Duodenal mucosa (tissue), 2 donors: ENCODE results near the gene ZNF367.
A peak's percentile ranks its signal among the peaks of the same experiment; 100 is the strongest.

Experiments used
- H3K27ac ChIP-seq: one replicate; pipeline ENCODE4 v1.7.0; 2013; ENCODE audit warnings: low read depth, low read length
- H3K27me3 ChIP-seq, 2 donors: one replicate each; pipeline ENCODE4 v1.7.0; 2013; ENCODE audit warnings: low read length in 2 of 2, control low read depth in 1 of 2; ENCODE audit not compliant: insufficient read depth in 2 of 2, control insufficient read depth in 1 of 2
- H3K36me3 ChIP-seq, 2 donors: one replicate each; pipeline ENCODE4 v1.7.0; 2013; ENCODE audit warnings: low read length in 2 of 2, control low read depth in 1 of 2; ENCODE audit not compliant: insufficient read depth in 2 of 2, control insufficient read depth in 1 of 2
- H3K4me1 ChIP-seq, 2 donors: one replicate each; pipeline ENCODE4 v1.7.0; 2013; ENCODE audit warnings: low read length in 2 of 2, control low read depth in 1 of 2; ENCODE audit not compliant: insufficient read depth in 2 of 2, control insufficient read depth in 1 of 2
- H3K4me3 ChIP-seq, 2 donors: one replicate each; pipeline ENCODE4 v1.7.0; 2013; ENCODE audit warnings: low read length in 2 of 2, low read depth in 1 of 2
- H3K9ac ChIP-seq, 2 donors: one replicate each; pipeline ENCODE4 v1.7.0; 2013; ENCODE audit warnings: low read length in 2 of 2, low read depth in 1 of 2
- H3K9me3 ChIP-seq, 2 donors: one replicate each; pipeline ENCODE4 v1.7.0; 2013; ENCODE audit warnings: low read length in 2 of 2, control low read depth in 1 of 2; ENCODE audit not compliant: control insufficient read depth in 1 of 2

Gene ZNF367

DNA sequence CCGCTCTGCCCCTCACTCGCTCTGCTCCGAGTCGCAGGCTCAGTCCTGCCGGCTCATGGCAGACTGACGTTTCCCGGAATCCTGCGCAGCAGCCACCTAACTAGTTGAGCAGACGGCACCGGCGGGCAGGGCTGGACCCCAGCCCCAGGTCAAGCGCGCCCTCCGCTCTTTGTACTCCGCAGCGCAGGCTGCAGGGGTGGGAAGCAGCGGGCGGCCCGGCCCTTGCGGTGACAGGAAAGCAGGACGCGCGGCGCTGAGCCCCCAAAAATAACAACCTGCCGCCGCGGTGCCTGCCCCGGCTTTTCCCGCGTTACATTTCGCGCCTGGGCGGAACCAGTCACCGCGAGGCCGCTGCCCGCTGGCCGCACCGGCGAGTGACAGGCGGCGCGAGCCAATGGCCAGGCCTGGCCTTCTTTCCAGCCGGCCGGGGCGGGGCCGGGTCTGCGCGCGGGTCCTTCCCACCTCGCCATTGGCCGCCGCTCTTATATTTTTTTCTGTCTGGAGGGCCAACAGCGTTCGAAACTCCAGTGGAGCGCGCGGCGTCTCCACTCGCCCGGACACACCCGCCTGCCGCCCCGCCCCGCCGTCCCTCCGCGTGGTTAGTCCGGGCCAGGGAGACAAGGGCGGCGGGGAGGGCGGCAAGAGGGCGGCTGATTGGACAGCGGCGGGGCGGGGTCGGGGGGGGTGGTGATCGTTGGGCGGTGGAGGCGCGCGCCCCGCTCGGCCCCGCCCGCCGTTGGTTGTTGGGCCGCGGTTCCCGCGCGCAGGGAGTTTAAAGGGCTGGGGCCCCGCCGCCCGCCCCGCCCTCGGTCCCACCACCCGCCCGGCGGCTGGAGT is at the start of gene ZNF367:
Gene ZNF367, minus strand, starts transcription at position 288 of the 837 bp plus-strand sequence. CDS start 338 bp downstream, outside the sequence.
- Histone ChIP-seq H3K4me1 (peaks cover 20 to 21% of the 10 kb centered on the region in 2 donors), H3K36me3 (no peaks in the 10 kb centered on the region), H3K27me3 (no peaks in the 10 kb centered on the region)

DNA sequence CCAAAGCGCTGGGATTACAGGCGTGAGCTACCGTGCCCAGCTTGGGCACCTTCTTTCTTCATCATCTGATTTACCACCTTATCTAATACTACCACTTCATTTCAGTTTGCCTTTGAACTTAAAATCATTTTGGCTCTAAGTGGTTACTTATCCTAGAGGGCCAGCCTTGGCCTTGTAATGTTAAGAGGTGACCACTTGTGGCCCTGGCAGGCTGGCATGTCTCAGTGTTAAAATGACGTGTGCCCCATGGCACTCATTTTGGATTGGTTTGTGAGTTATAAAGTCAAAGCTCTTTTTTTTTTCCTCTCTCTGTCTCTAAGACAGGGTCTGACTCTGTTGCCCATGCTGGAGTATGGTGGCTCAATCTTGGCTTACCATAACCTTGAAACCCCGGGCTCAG is 49.6 kb upstream of the ZNF367 start:
- Histone ChIP-seq H3K27me3 (no peaks in the 10 kb centered on the region), H3K27ac (no peak overlapping the region), H3K4me1 (no peaks in the 10 kb centered on the region), H3K36me3 (peaks cover 0 to 7% of the 10 kb centered on the region in 2 donors), H3K4me3 (no peak overlapping the region), H3K9ac (no peak overlapping the region), H3K9me3 (no peaks in the 10 kb centered on the region)

More for the DNA sequence above, at the start of gene ZNF367:
- Histone ChIP-seq H3K9me3 (no peaks in the 10 kb centered on the region), H3K4me3 (peak within 1 kb of the TSS; percentile 91 to 100), H3K27ac (peak within 1 kb of the TSS; percentile 98), H3K9ac (peak within 1 kb of the TSS; percentile 67 to 97)

DNA sequence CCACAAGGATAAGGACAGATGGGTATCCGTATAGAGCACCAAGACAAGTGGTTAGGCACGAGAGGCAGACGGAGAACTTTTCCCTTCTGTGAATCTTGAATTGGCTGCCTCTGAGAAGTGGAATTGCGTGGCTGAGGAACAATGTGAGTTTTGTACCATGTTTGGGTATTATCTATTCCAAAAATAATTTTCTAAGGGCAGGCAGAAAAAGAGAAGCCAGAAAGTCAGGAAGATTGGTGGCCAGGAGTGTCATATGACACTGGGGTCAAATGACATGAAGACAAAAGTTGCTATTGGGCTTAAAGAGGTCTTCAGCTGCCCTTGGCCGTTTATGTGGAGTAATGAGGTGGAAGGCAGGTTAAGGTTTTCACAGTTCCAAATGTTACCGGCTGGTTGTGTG is 46.3 kb upstream of the ZNF367 start:
- H3K9ac ChIP-seq, result no peak overlapping the region
- no peaks in the 10 kb centered on the region for H3K9me3 ChIP-seq
- no peaks in the 10 kb centered on the region for H3K36me3 ChIP-seq
- no peak overlapping the region for H3K27ac ChIP-seq
- H3K27me3 ChIP-seq, result no peaks in the 10 kb centered on the region
- no peaks in the 10 kb centered on the region for H3K4me1 ChIP-seq
- no peak overlapping the region for H3K4me3 ChIP-seq

DNA sequence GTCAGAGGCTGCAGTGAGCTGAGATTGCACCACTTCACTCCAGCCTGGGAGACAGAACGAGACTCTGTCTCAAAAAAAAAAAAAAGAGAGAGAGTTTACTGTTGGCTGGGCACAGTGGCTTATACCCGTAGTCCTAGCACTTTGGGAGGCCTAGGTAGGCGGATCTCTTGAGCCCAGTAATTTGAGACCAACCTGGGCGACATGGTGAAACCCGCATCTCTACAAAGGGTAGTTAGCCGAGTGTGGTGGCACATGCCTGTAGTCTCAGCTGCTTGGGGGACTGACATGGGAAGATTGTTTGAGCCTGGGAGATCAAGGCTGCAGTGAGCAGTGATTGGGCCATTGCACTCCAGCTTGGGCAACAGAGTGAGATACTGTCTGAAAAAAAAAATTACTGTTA is 44.4 kb upstream of the ZNF367 start:
- H3K4me3 ChIP-seq, result no peak overlapping the region
- no peaks in the 10 kb centered on the region for H3K4me1 ChIP-seq
- H3K36me3 ChIP-seq, result no peaks in the 10 kb centered on the region
- no peaks in the 10 kb centered on the region for H3K27me3 ChIP-seq
- H3K9me3 ChIP-seq, result no peaks in the 10 kb centered on the region
- H3K27ac ChIP-seq, result no peak overlapping the region
- H3K9ac ChIP-seq, result no peak overlapping the region

- Histone ChIP-seq H3K4me1 (no peaks in the 10 kb centered on the region), H3K27me3 (no peaks in the 10 kb centered on the region), H3K9me3 (no peaks in the 10 kb centered on the region), H3K36me3 (no peaks in the 10 kb centered on the region), H3K9ac (no peak overlapping the region), H3K4me3 (no peak overlapping the region), H3K27ac (no peak overlapping the region)
Observed at GRCh38 chr9:96461336-96461735, 43.2 kb upstream of the ZNF367 start.

- H3K9ac ChIP-seq, result no peak overlapping the region
- no peak overlapping the region for H3K27ac ChIP-seq
- H3K36me3 ChIP-seq, result no peaks in the 10 kb centered on the region
- H3K4me3 ChIP-seq, result no peak overlapping the region
- no peaks in the 10 kb centered on the region for H3K27me3 ChIP-seq
- no peaks in the 10 kb centered on the region for H3K9me3 ChIP-seq
- no peaks in the 10 kb centered on the region for H3K4me1 ChIP-seq
Observed at GRCh38 chr9:96460882-96461281, 42.7 kb upstream of the ZNF367 start.

- H3K4me3 ChIP-seq, result no peak overlapping the region
- no peaks in the 10 kb centered on the region for H3K36me3 ChIP-seq
- H3K27me3 ChIP-seq, result no peaks in the 10 kb centered on the region
- H3K4me1 ChIP-seq, result no peaks in the 10 kb centered on the region
- no peak overlapping the region for H3K9ac ChIP-seq
- H3K9me3 ChIP-seq, result no peaks in the 10 kb centered on the region
- H3K27ac ChIP-seq, result no peak overlapping the region
Observed at GRCh38 chr9:96460470-96460869, 42.3 kb upstream of the ZNF367 start.

DNA sequence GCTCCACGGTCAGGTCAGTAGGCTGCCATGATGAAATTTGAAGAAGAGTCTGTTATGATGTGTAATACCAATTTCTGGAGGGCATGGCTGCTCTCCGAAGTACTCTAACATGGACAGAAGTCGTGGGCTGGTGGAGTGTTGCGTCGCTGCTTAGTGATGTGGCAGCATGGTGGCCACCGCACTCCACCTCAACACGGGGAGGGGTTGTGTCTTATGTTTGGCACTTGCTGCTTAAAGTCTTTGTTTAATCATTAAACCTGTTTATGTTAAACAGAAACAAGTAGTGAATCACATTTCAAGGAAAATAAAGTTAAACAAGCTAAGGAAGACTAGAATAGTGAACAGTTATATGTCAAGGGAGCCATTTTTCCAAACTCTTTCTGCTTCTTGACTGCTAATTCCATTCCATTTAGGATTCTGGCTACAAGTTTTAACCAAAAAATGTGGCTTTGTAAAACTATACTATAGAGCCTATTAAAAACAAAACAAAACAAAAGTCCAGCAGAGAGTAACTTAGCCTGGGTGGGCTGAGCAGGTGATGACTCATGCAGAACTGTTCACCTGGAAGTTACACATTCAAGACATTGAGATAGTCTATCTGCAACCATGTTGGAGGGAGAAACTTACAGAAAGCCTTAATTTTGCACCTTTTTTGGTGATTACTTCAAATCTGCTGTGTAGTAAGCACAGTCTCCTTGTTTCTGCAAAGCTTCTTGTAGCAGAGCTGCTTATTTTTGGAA is 41.3 kb upstream of the ZNF367 start:
- no peak overlapping the region for H3K9ac ChIP-seq
- H3K27me3 ChIP-seq, result no peaks in the 10 kb centered on the region
- no peak overlapping the region for H3K4me3 ChIP-seq
- H3K27ac ChIP-seq, result no peak overlapping the region
- H3K4me1 ChIP-seq, result no peaks in the 10 kb centered on the region
- no peaks in the 10 kb centered on the region for H3K36me3 ChIP-seq
- no peaks in the 10 kb centered on the region for H3K9me3 ChIP-seq

DNA sequence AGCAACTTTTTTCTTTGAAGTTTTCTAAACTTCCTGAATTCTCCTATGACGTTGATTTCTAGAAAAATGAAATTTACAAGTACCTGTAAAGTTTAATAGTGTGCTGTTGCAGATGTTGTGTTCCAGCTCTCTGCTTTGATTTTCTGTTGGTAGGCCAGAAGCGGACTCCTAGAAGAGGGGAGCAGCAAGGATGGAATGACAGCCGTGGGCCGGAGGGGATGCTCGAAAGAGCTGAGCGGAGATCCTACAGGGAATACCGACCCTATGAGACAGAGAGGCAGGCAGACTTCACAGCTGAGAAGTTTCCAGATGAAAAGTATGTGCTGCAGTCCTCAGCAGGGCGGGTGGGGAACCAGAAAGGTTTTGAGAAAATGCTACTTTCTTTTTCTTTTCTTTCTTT is 40.1 kb upstream of the ZNF367 start:
- no peaks in the 10 kb centered on the region for H3K9me3 ChIP-seq
- H3K27me3 ChIP-seq, result no peaks in the 10 kb centered on the region
- no peaks in the 10 kb centered on the region for H3K36me3 ChIP-seq
- H3K27ac ChIP-seq, result no peak overlapping the region
- H3K9ac ChIP-seq, result no peak overlapping the region
- no peak overlapping the region for H3K4me3 ChIP-seq
- no peaks in the 10 kb centered on the region for H3K4me1 ChIP-seq

DNA sequence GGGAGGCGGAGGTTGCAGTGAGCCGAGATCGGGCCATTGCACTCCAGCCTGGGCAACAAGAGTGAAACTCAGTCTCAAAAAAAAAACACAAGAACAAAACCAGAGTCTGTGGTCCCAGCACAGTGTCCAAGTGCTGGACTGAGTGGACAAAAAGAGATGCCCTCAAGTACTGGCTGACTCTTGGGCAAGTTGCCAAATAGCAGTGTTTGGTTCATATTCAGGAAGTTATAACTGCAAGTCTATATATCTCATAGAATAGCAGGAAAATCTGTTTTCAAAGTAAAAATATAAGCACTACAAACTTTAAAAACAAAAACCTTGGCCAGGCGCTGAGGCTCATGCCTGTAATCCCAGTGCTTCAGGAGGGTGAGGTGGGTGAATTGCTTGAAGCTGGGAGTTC is 39.1 kb upstream of the ZNF367 start:
- Histone ChIP-seq H3K4me3 (no peak overlapping the region), H3K27me3 (no peaks in the 10 kb centered on the region), H3K4me1 (no peaks in the 10 kb centered on the region), H3K27ac (no peak overlapping the region), H3K9me3 (no peaks in the 10 kb centered on the region), H3K36me3 (no peaks in the 10 kb centered on the region), H3K9ac (no peak overlapping the region)
